AG04450 (cell line): ENCODE data around the gene MITF. TPM values are rescaled to one million over a fixed set of nuclear protein-coding genes. Genes with fewer than 3 reads are reported as not detected.
"Not testable (repeated sequence)": the region's sequence is repeated elsewhere in the genome, so short reads cannot be mapped to it uniquely, and the experiment has no call there.

Experiments used
- CTCF ChIA-PET: fragments of 300-600, 350-600 bp; formaldehyde crosslinking; extraction: SDS; loops from one replicate; lab custom pipeline; 2022; ENCODE audit warnings: antibody characterized with exemption, inconsistent platforms; lab: Charles Lee
- POLR2A ChIA-PET: fragments of 350-600 bp; formaldehyde crosslinking; extraction: SDS; loops from one replicate; lab custom pipeline; 2021; ENCODE audit warnings: antibody characterized with exemption, inconsistent platforms; lab: Yijun Ruan, JAX
- DNase-seq: peaks from one replicate; pipeline ENCODE4 v3.0.0-alpha.2; 2011; ENCODE audit warnings: low read depth, low spot score
- H3K27ac ChIP-seq: one replicate; pipeline ENCODE4 v1.5.1; 2012; ENCODE audit warnings: low read depth, low read length, control low read depth
- H3K27me3 ChIP-seq: one replicate; pipeline ENCODE4 v1.6.0; 2012; ENCODE audit warnings: low read length; ENCODE audit not compliant: control insufficient read depth, insufficient read depth
- H3K4me3 ChIP-seq: 2 replicates; pipeline ENCODE4 v1.5.1; 2011; ENCODE audit warnings: mild to moderate bottlenecking, low read depth, low read length, control low read depth
- H3K9me3 ChIP-seq: 2 replicates; pipeline ENCODE4 v1.5.1; 2012; ENCODE audit warnings: low read length; ENCODE audit not compliant: control insufficient read depth, insufficient read depth
- polyA plus RNA-seq: library from polyadenylated mRNA; depleted of rRNA; stranded (reverse); fragments of >200 nt; gene quantifications from 2 replicates; pipeline ENCODE4 v1.2.3, GENCODE V29; 2011
- TF ChIP-seq, protein P1 (sequence below): IDR thresholded peaks from 2 replicates; pipeline ENCODE4 v1.5.1; 2011; ENCODE audit warnings: low read depth, low read length, control low read depth, inconsistent platforms

MITF gene
- polyA plus RNA-seq, 1 experiment: 32.2 TPM

GRCh38 chr3:69902386-69902785, 163.1 kb downstream of the MITF start:
- POLR2A ChIA-PET: no interaction called here
- Histone ChIP-seq H3K27ac (no peak overlapping the region), H3K27me3 (no peaks in the 10 kb centered on the region), H3K9me3 (no peaks in the 10 kb centered on the region), H3K4me3 (no peak overlapping the region)
- TF ChIP-seq, protein P1, sequence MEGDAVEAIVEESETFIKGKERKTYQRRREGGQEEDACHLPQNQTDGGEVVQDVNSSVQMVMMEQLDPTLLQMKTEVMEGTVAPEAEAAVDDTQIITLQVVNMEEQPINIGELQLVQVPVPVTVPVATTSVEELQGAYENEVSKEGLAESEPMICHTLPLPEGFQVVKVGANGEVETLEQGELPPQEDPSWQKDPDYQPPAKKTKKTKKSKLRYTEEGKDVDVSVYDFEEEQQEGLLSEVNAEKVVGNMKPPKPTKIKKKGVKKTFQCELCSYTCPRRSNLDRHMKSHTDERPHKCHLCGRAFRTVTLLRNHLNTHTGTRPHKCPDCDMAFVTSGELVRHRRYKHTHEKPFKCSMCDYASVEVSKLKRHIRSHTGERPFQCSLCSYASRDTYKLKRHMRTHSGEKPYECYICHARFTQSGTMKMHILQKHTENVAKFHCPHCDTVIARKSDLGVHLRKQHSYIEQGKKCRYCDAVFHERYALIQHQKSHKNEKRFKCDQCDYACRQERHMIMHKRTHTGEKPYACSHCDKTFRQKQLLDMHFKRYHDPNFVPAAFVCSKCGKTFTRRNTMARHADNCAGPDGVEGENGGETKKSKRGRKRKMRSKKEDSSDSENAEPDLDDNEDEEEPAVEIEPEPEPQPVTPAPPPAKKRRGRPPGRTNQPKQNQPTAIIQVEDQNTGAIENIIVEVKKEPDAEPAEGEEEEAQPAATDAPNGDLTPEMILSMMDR: no peak
- CTCF ChIA-PET: interaction anchor here (0.7 kb wide), 1 partner anchor 47 kb away, joined by 3 read pairs; no protein-coding TSS in a partner anchor
- DNase-seq: no peak

- TF ChIP-seq, protein P1: no peak
- CTCF ChIA-PET: interaction anchor here (1.1 kb wide), 1 partner anchor 32 kb away, joined by 3 read pairs; no protein-coding TSS in a partner anchor
- H3K9me3 ChIP-seq: peaks cover 8% of the 10 kb centered on the region; the same call in 1 of the 2 replicates
- no peaks in the 10 kb centered on the region for H3K27me3 ChIP-seq
- H3K4me3 ChIP-seq: no peak overlapping the region
- POLR2A ChIA-PET: no interaction called here
- DNase-seq: no peak
- no peak overlapping the region for H3K27ac ChIP-seq
Measured at GRCh38 chr3:69906351-69906966, 167.2 kb downstream of the MITF start.

GRCh38 chr3:69907554-69907953, 168.3 kb downstream of the MITF start:
- Histone ChIP-seq H3K27me3 (no peaks in the 10 kb centered on the region), H3K4me3 (no peak overlapping the region), H3K9me3 (peaks cover 8% of the 10 kb centered on the region; the same call in 1 of the 2 replicates), H3K27ac (no peak overlapping the region)
- DNase-seq: no peak
- ChIA-PET CTCF (interaction anchor here (1.6 kb wide), 1 partner anchor 746 kb away, joined by 3 read pairs; no protein-coding TSS in a partner anchor), POLR2A (no interaction called here)
- TF ChIP-seq, protein P1: no peak

- POLR2A ChIA-PET: not testable (repeated sequence)
Measured at GRCh38 chr3:69909859-69910258, 170.6 kb downstream of the MITF start.

GRCh38 chr3:69913422-69913821, 174.2 kb downstream of the MITF start:
- TF ChIP-seq, protein P1: no peak
- no peaks in the 10 kb centered on the region for H3K27me3 ChIP-seq
- no peak for DNase-seq
- H3K4me3 ChIP-seq: no peak overlapping the region
- POLR2A ChIA-PET: no interaction called here
- H3K27ac ChIP-seq: no peak overlapping the region
- H3K9me3 ChIP-seq: peaks cover 11% of the 10 kb centered on the region; the same call in 1 of the 2 replicates
- CTCF ChIA-PET: no interaction called here

More at GRCh38 chr3:69909859-69910258, 170.6 kb downstream of the MITF start:
- H3K27ac ChIP-seq, DNase-seq, H3K9me3 ChIP-seq, H3K4me3 ChIP-seq, H3K27me3 ChIP-seq, CTCF ChIA-PET: not testable (repeated sequence)
